GM21447 (cell line): ENCODE measurements around the gene KCNIP4.

Experiments
- ATAC-seq: cut with Tn5 transposase; IDR thresholded peaks from one replicate; pipeline ENCODE4 v1.9.1; 2021; ENCODE audit not compliant: unreplicated experiment

KCNIP4 gene

DNA sequence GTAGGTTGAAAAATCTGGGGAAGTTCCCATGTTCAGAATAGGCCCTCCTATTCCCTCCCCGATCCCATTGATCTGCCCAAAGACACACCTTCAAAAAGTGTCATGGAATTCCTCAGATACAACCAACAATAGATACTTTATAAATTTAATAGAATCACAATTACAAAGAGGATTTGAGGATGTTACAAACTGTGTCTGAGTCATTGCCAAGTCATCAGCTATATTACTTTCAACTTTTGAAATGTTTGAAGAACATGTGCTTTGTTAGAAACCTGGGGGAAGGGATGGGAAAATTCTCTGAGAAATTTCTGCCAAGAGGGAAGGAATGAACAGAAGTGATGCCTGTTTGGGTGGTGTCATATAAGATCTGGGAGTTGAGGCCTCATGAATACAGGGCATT lies 46.7 kb downstream of the KCNIP4 start:
- no peak for ATAC-seq

DNA sequence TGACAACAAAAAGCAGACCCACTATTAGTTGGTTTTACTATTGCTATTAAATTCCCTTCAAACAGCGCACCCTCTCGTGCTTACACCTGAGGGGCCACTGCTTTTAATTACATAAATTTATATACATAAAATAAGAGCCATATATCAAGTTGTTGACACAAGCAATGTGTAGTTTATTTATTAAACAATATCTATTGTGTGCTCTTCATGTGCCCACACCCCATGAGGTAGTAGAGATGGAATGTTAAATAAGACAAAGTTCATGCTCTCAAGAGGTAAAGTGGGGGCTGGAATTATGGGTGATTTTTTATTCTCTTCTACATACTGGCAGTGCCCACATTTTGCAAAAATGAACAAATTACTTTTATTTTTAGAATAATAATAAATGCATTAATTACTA lies 47.3 kb downstream of the KCNIP4 start:
- no peak for ATAC-seq

DNA sequence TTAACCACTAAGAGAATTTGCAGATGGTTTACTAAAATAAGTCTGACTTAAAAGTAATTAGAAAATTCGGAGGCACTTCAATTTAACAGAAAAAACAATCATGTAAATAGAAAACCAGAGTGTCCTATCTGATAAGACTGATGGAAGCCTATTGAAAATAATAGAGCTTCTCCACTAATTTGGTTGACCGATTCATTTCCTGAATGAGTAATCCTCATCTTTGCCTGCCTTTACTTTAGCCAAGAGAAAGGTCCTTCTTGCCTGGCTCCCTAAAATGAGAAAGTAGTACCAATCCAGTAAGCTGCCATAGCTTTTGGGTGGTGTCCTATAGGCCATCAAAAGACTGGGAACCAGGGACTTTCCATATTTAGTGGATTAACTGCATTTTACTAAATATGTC lies 48.4 kb downstream of the KCNIP4 start:
- ATAC-seq, result no peak

GRCh38 chr4:21898101-21898500 lies 50.5 kb downstream of the KCNIP4 start:
- no peak for ATAC-seq

DNA sequence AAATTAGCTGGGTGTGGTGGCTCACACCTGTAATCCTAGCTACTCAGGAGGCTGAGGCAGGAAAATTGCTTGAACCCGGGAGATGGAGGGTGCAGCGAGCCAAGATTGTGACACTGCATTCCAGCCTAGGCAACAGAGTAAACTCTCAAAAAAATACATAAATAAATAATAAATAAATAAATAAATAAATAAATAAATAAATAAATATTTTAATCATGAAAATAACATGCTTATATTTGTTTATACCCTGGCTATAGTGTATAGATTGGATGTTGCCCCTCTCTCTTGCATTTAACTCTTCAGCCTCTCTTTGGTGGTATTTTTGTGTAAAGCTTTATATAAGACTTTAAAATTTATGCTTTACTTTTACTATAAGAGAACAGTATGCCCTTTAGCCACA lies 51.8 kb downstream of the KCNIP4 start:
- ATAC-seq, result no peak

DNA sequence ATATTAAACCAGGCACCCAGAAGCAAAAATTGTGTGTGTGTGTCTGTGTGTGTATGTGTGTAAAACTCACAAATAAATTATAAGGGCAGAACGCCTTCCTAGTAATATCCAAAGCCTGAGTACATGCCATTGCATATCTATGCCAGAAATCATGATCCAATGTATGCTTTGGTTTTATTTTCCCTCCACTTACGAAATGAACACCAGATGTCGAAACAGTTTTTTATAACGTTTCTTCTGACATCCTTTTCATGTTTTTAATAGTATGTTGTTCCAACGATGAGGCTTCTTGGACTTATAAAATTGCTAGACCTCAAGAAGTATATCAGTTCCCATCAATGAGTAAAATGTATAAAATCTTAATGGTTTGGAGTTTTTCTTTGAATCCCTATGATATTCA lies 55.4 kb downstream of the KCNIP4 start:
- ATAC-seq, result no peak

DNA sequence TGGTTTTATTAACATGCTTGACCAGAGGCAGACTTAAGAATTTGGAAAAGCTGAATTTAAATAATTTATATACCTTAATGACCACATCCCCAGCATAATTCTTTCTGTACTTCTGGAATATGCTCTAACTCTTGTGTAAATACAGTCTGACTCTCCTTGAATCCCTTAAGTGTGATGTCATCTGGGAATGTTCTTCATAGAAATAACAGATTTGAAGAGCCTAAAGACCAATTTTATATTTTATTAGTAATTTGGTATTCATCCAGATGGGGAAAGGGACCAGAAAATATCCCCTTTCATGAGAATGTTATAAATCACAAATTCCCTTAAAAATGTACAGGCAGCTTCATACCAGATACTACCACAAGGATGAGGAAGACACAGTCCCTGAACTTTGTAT lies 58.3 kb downstream of the KCNIP4 start:
- no peak for ATAC-seq

DNA sequence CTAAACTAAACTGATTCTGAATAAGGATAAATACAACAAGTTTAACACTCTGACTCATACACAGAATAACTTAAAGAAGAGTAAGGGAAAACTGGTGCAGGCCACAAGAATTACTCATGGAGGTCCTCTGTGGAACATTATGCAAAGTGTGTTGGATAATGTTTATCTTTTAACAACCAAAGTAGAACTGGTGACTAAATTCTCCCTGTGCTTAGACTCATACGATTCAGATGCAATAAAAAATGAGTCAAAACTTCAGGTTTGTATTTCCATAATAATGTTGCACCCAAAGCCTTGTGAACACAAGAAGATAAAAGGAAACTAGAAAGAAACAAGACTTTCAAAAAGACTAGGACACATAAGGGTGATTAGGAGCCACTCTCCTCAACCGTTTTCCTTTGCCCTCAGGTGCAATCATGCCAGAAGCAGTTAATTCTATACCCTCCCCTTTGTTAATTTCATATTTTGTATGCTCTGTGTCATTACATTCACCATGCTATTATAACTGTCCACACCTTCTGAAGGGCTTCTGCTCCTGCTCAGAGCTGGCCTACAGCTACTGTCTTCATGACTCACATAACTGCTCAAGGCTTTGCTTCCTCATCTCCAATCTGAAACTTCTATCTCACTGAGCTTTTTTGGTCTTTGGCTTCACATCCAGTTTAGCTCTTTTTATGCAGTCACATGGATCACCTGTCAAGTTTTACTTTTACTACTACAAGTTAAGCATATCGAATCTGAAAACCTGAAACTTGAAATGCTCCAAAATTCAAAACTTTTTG lies 60.2 kb downstream of the KCNIP4 start:
- ATAC-seq, result peak; percentile 59

GRCh38 chr4:21887481-21887880 lies 61.1 kb downstream of the KCNIP4 start:
- ATAC-seq, result no peak

GRCh38 chr4:21885770-21886169 lies 62.8 kb downstream of the KCNIP4 start:
- no peak for ATAC-seq

- ATAC-seq, result no peak
Observed at GRCh38 chr4:21885241-21885640, 63.3 kb downstream of the KCNIP4 start.

DNA sequence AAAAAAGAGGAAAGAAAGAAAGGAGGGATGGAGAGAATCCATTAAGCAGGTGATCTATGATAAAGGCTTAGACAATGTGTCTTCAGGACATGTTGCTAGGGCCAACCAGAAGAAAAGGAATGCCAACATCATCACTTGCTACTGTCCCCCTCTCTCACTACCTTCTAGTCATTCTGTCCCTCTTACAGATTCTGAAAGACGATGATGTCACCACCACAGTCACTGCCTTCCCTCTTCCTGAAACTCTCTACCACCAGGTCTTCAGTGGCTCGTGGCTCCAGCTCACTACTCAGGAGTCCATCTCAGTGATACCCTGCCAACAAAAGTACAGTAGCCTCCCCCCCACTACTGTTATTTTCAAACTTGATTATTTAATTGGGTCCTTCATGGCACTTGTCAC lies 64.0 kb downstream of the KCNIP4 start:
- no peak for ATAC-seq

DNA sequence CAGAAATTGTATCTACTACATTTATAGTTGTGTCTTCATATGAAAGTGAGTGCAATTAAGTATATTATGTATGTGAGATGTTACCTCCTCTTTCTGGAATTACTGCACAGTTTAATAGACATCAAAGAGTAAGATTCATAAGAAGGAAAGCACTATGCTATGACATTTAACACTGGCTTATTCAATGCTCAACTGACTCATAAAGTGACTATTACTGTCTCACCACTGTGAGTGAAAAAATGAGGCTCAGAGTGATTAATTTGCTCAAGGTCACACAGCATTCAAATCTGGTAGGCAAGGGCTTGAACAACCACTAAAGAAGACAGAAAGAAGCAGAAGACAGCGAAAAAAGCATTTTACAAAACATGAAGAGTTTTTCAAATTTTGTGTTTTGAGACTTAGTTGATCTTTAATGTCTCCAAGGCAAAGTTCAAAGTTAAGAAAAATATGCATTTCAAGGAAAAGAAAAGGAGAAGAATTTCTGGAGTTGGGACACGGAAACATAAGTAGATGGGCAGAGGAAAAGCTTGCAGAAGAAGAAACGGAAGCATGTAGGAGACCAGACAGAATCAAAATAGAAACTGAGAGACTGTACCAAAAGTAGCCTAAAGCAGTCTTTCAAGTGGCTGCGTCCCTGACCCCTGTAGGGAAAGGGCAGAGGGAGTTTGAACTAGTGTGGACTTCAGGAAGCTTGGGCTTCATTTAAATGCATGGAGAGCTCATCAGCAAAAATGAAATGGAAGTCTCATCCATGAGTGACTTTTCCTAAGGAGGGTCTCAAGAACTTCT lies 66.3 kb downstream of the KCNIP4 start:
- ATAC-seq, result no peak

- ATAC-seq, result no peak
Observed at GRCh38 chr4:21879187-21879586, 69.4 kb downstream of the KCNIP4 start.

GRCh38 chr4:21876711-21877110 lies 71.9 kb downstream of the KCNIP4 start:
- ATAC-seq, result no peak

GRCh38 chr4:21873145-21873544 lies 75.4 kb downstream of the KCNIP4 start:
- ATAC-seq, result no peak

GRCh38 chr4:21872101-21872500 lies 76.5 kb downstream of the KCNIP4 start:
- no peak for ATAC-seq

- ATAC-seq, result no peak
Observed at GRCh38 chr4:21869978-21870745, 78.4 kb downstream of the KCNIP4 start.

- no peak for ATAC-seq
Observed at GRCh38 chr4:21864686-21865085, 83.9 kb downstream of the KCNIP4 start.

- ATAC-seq, result no peak
Observed at GRCh38 chr4:21862917-21863316, 85.7 kb downstream of the KCNIP4 start.

GRCh38 chr4:21858971-21859370 lies 89.6 kb downstream of the KCNIP4 start:
- ATAC-seq, result no peak

DNA sequence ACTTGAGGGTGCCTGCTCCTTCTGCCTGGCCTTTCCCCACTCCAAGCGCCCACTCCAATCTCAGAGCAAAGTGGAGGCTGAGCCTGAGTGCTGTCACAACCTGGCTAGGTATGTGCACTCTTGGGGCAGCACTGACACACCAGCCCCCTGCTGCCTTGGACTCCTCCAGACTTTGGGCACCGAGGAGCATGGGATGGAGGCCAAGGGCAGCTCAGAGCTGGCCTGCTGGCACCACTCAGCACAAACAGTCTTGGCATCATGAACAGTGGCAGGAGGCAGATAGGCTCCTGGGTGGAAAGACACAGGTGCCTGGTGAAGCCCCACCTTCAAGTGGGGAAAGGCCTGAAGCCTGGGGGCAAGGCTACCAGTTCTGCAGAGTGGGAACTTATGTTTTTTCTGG lies 91.8 kb downstream of the KCNIP4 start:
- no peak for ATAC-seq
